HG03175 (cell line): ENCODE measurements around the gene CRTC3.

Experiments used
- ATAC-seq: cut with Tn5 transposase; IDR thresholded peaks from one replicate; pipeline ENCODE4 v1.9.1; 2021; ENCODE audit warnings: mild to moderate bottlenecking, moderate library complexity; ENCODE audit not compliant: unreplicated experiment

The CRTC3 gene

DNA sequence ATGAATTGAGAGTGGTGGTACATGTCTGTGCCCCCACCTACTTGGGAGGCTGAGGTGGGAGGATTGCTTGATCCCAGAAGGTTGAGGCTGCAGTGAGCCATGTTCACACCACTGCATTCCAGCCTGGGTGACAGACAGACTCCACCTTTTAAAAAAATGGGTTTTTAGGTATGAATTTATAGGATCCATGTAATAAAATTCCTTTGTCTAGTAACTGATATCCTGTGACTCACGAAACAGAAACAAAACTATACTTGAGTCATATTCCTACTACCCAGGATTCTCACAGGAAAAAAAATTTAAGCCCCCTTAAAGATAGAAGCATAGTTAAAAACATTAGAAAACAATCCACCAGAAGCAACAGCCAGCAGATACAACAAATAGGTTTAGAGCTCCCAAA lies 10.0 kb upstream of the CRTC3 start:
- no peak for ATAC-seq

GRCh38 chr15:90520365-90520764 lies 9.4 kb upstream of the CRTC3 start:
- no peak for ATAC-seq

DNA sequence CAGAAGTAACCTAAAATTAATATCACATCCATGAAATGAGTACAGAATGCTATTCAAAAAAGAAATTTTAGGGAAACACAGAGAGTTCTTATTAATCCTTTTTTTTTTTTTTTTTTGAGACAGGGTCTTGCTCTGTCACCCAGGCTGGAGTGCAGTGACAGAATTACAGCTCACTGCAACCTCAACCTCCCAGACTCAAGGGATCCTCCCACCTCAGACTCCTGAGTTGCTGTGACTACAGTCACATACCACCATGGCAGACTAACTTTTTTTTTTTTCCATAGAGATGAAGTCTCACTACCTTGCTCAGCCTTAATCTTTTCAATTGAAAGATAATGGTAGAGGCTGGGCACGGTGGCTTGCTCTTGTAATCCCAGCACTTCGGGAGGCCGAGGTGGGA lies 6.3 kb upstream of the CRTC3 start:
- no peak for ATAC-seq

- peak; percentile 70 for ATAC-seq
Measured at GRCh38 chr15:90524018-90524803, 5.5 kb upstream of the CRTC3 start.

GRCh38 chr15:90529011-90529370 lies 732 bp upstream of the CRTC3 start:
- no peak for ATAC-seq

DNA sequence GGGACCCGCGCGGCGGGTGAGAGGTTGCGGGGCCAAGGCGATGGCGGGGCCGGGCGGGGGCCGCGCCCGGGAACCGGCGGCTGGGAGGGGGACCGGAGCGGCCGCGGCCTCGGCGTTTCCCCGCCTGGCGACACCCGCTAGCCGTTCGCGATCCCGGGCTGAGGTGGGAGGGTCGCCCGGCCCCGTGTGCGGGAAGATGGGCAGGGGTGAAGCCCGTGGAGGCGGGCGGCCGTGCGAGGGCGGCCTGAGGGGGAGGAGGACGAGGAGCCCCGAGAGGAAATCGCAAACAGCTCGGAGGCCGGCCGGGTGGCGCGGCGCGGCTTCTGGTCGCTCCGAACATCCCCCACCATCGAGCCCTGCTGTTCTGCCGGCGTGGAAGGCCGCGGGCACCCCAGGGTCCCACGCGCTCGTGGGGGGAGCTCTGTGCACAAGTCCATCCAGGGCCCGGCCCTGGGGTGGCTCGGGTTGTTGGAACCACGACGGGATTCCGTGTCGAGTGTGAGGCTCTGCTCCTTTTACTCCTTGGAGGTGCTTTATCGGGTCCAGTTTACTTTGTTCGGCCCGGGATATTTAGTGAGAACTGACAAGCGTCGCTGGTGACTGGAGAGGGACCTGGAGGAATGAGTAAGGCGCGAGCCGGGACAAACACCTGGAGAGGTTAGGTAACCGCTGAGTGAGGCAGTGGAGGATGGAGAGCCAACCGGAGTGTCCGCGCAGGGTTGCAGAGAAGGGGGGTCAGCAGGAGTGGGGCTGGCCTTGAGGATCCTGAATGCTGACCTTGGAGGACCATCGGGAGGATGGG lies 728 bp downstream of the CRTC3 start:
- peak; percentile 55 for ATAC-seq

DNA sequence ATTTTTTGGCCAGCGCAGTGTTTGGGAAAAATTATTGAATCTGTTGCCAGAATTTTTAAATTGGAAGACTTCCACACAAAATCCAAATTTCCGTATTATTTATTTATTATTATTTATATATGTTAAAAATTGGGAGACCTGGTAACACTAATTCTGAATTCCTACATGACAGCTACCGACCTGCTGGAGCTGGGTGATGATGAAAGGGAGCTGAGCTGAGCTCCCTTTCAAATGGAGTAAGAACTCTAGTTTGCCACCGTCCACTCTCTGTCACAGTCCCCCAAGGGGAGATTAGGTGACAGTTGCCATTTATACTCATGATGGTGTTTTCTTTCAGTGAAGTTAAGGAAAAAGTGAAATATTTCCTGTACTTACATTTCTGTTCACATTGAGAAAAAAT lies 1.4 kb downstream of the CRTC3 start:
- ATAC-seq = no peak

DNA sequence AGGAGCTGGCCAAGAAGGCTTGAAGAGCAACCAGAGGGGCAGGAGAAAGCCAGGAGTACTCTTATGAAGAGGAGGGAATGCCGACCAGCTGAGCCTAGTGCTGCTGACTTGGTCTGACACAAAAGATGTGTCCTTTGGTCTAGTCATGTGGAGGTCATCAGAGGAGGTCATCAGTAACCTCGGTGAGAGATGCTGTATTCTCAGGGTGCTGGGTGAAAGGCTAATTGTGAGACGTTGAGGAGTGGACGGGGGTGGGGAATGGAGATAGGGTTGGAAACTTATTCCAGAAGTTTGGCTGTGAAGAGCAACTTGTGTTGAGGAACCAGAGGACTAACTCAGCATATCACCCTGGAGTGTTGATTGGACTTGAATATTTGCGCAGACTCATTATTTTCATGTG lies 5.5 kb downstream of the CRTC3 start:
- no peak for ATAC-seq

GRCh38 chr15:90539789-90540188 lies 10.1 kb downstream of the CRTC3 start:
- ATAC-seq = no peak

DNA sequence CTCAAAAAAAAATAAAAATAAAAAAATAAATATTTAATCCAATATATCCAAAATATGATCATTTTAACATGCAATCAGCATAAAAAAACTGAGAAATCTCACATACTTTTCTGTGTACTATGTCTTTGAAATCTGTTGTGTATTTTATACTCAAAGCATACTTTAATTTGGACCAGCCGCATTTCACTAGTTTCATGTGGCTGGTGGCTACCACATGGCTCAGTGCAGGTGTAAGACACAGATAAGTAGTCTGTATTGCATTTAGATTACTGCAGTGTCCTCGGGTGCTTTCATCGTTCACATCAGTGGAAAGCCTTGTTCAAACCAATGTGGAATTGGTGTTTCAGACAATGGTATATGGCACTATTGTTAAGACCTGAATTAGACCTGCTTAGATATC lies 11.0 kb downstream of the CRTC3 start:
- no peak for ATAC-seq

DNA sequence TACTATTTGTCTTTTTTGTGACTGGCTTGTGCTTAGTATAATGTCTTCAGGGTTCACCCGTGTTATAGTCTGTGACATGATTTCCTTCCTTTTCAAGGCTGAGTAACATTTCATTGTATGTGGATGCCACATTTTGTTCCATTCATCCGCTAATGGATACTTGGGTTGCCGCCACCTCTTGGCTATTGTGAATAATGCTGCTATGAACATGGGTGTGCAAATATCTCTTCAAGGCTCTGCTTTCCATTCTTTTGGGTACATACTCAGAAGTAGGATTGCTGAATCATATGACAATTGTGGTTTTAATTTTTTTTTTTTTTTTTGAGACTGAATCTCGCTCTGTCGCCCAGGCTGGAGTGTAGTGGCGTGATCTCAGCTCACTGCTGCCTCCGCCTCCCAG lies 15.4 kb downstream of the CRTC3 start:
- ATAC-seq = no peak

GRCh38 chr15:90547540-90547939 lies 17.8 kb downstream of the CRTC3 start:
- ATAC-seq = no peak

GRCh38 chr15:90550919-90551318 lies 21.2 kb downstream of the CRTC3 start:
- no peak for ATAC-seq

- no peak for ATAC-seq
Measured at GRCh38 chr15:90552162-90552928, 22.6 kb downstream of the CRTC3 start.

GRCh38 chr15:90552929-90553211 lies 23.1 kb downstream of the CRTC3 start:
- ATAC-seq = no peak

- ATAC-seq = no peak
Measured at GRCh38 chr15:90553248-90553745, 23.6 kb downstream of the CRTC3 start.

GRCh38 chr15:90557186-90558084 lies 27.7 kb downstream of the CRTC3 start:
- ATAC-seq = no peak

DNA sequence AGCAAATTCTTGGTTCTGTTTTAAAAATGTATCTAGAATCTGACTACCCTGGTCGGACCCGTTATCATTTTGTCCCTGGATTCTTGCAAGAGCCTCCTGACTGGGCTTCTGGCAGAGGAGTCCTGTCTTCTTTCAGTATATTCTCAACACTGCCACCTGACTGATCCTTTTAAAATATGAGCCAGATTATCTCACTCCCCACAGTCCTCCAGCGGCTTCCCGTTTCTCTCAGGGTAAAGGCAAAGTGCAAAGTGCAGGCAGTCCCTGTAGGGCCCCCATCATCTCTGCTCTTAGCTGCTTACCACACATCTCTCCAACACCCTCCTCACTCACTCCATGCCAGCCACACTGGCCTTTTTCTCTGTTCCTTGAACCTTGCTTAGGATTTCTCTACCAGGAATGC lies 28.4 kb downstream of the CRTC3 start:
- ATAC-seq = no peak

- ATAC-seq = no peak
Measured at GRCh38 chr15:90559119-90559518, 29.4 kb downstream of the CRTC3 start.

GRCh38 chr15:90560229-90560776 lies 30.6 kb downstream of the CRTC3 start:
- ATAC-seq = no peak
